Medulla oblongata (tissue), 1 donor: Measurements from ENCODE around the gene CD28.
"Not testable (repeated sequence)": the region's sequence is repeated elsewhere in the genome, so short reads cannot be mapped to it uniquely, and the experiment has no call there.

Experiments used
- DNase-seq: peaks from one replicate; pipeline ENCODE4 v3.0.0-alpha.2; 2015; ENCODE audit errors: extremely low spot score

The CD28 gene

GRCh38 chr2:203783496-203784203, 77.2 kb downstream of the CD28 start:
- DNase-seq: no peak

GRCh38 chr2:203784710-203785270, 78.4 kb downstream of the CD28 start:
- not testable (repeated sequence) for DNase-seq

- DNase-seq: not testable (repeated sequence)
Observed at GRCh38 chr2:203785391-203786110, 79.1 kb downstream of the CD28 start.

GRCh38 chr2:203786549-203787351, 80.3 kb downstream of the CD28 start:
- peak; percentile 66 for DNase-seq

GRCh38 chr2:203787979-203788378, 81.5 kb downstream of the CD28 start:
- peak; percentile 36 for DNase-seq
